Tibial artery (tissue), 4 donors: ENCODE results near the gene TLR4.
A peak's percentile ranks its signal among the peaks of the same experiment; 100 is the strongest.

ENCODE experiments used
- DNase-seq, 2 donors: peaks; one replicate each; pipeline ENCODE4 v3.0.0-alpha.2; 2019
- H3K27ac ChIP-seq, 2 donors: fragments of 200-600 bp; sonication (generic) in 1 of 2; 1 replicate in 1 of 2; 2 replicates in 1 of 2; pipeline ENCODE4 v1.5.1; 2018 to 2019; ENCODE audit warnings: mild to moderate bottlenecking in 1 of 2
- H3K27me3 ChIP-seq, 2 donors: fragments of 200-600 bp; sonication (generic) in 1 of 2; one replicate each; pipeline versions ENCODE4 v1.5.1 to v1.6.0; 2016 to 2019
- H3K36me3 ChIP-seq, 3 donors: fragments of 200-600 bp; sonication (generic) in 2 of 3; one replicate each; pipeline ENCODE4 v1.5.1; 2016 to 2019; ENCODE audit warnings: mild to moderate bottlenecking in 2 of 3
- H3K4me1 ChIP-seq, 4 donors: fragments of 200-600 bp; sonication (generic) in 2 of 4; 1 replicate in 3 of 4; 2 replicates in 1 of 4; pipeline ENCODE4 v1.5.1; 2016 to 2019
- H3K4me3 ChIP-seq, 2 donors: fragments of 200-600 bp; sonication (generic) in 1 of 2; 1 replicate in 1 of 2; 2 replicates in 1 of 2; pipeline ENCODE4 v1.5.1; 2018 to 2019; ENCODE audit warnings: mild to moderate bottlenecking in 2 of 2
- H3K9me3 ChIP-seq, 3 donors: fragments of 200-600 bp; sonication (generic) in 1 of 3; one replicate each; pipeline ENCODE4 v1.5.1; 2016 to 2019
- CTCF ChIP-seq, 2 experiments: fragments of 200-600 bp in 1 of 2; fragments of 450-650 bp in 1 of 2; IDR thresholded peaks; one replicate each; pipeline ENCODE4 v1.5.1; 2017 to 2019; ENCODE audit warnings: antibody characterized with exemption in 2 of 2, mild to moderate bottlenecking in 1 of 2, moderate library complexity in 1 of 2
- intact Hi-C: fragments of 100-400 bp; cut with DNase I; formaldehyde crosslinking; loops from one replicate; pipeline ENCODE4 v1.15.0; 2023; ENCODE audit warnings: low total_unique reads

The TLR4 gene

GRCh38 chr9:117742131-117742530, 37.9 kb downstream of the TLR4 start:
- Histone ChIP-seq H3K27ac (no peak overlapping the region), H3K4me1 (peaks cover 0 to 10% (median 0%) of the 10 kb centered on the region in 4 donors), H3K4me3 (no peak overlapping the region), H3K36me3 (no peaks in the 10 kb centered on the region), H3K9me3 (no peaks in the 10 kb centered on the region), H3K27me3 (peaks cover 0 to 11% of the 10 kb centered on the region in 2 donors)
- TF ChIP-seq CTCF (IDR thresholded peaks at IDR 0.05): no peak
- intact Hi-C loops: no loop called here
- no peak for DNase-seq

- Histone ChIP-seq H3K36me3 (no peaks in the 10 kb centered on the region), H3K27me3 (peaks cover 0 to 11% of the 10 kb centered on the region in 2 donors), H3K27ac (no peak overlapping the region), H3K4me1 (peaks cover 0 to 10% (median 0%) of the 10 kb centered on the region in 4 donors), H3K9me3 (no peaks in the 10 kb centered on the region), H3K4me3 (peak overlapping the region; percentile 37 to 45)
- intact Hi-C loops: no loop called here
- no peak for TF ChIP-seq CTCF (IDR thresholded peaks at IDR 0.05)
- no peak for DNase-seq
These were observed 40.2 kb downstream of the TLR4 start for GRCh38 chr9:117744369-117744768.

GRCh38 chr9:117744856-117745389, 40.7 kb downstream of the TLR4 start:
- Histone ChIP-seq H3K36me3 (no peaks in the 10 kb centered on the region), H3K4me1 (peaks cover 0 to 10% (median 0%) of the 10 kb centered on the region in 4 donors), H3K27ac (no peak overlapping the region), H3K4me3 (peak overlapping the region; percentile 37 to 45), H3K27me3 (peaks cover 0 to 11% of the 10 kb centered on the region in 2 donors), H3K9me3 (no peaks in the 10 kb centered on the region)
- no peak for DNase-seq
- TF ChIP-seq CTCF (IDR thresholded peaks at IDR 0.05): no peak
- intact Hi-C loops: no loop called here

DNA sequence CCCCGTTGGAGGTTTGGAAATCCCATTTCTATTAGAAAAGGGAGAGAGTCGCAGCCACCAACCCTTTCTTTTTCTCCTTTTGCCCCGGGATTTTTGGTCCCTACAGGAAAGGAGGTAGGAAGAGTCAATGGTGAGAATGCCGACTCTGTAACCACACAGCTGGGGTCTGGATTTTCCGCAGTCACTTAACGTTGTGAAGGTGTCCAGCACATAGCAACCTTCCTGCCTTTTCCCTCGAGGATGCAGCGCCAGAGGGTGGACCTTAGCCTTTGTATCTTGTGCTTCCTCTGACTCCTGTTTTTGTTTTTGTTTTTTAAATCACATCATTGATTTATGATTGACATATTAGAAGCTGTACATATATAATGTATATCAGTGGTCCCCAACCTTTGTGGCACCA, 41.4 kb downstream of the TLR4 start:
- no peak for DNase-seq
- intact Hi-C loops: no loop called here
- no peaks in the 10 kb centered on the region for H3K9me3 ChIP-seq
- H3K27me3 ChIP-seq: peaks cover 0 to 11% of the 10 kb centered on the region in 2 donors
- H3K4me3 ChIP-seq: no peak overlapping the region
- peaks cover 0 to 10% (median 0%) of the 10 kb centered on the region in 4 donors for H3K4me1 ChIP-seq
- H3K36me3 ChIP-seq: no peaks in the 10 kb centered on the region
- H3K27ac ChIP-seq: no peak overlapping the region
- TF ChIP-seq CTCF (IDR thresholded peaks at IDR 0.05): no peak

GRCh38 chr9:117746263-117746662, 42.1 kb downstream of the TLR4 start:
- no peak for TF ChIP-seq CTCF (IDR thresholded peaks at IDR 0.05)
- no peak overlapping the region for H3K27ac ChIP-seq
- H3K4me3 ChIP-seq: no peak overlapping the region
- peaks cover 0 to 11% of the 10 kb centered on the region in 2 donors for H3K27me3 ChIP-seq
- H3K9me3 ChIP-seq: no peaks in the 10 kb centered on the region
- intact Hi-C loops: no loop called here
- no peaks in the 10 kb centered on the region for H3K36me3 ChIP-seq
- DNase-seq: no peak
- H3K4me1 ChIP-seq: peaks cover 0 to 10% (median 0%) of the 10 kb centered on the region in 4 donors
